C1 segment of cervical spinal cord (tissue), 14 donors: ENCODE measurements around the gene MEG3.

ENCODE experiments used
- DNase-seq, 14 donors: peaks; one replicate each; lab custom pipeline; 2025; lab: John Stamatoyannopoulos, UW

Gene MEG3

DNA sequence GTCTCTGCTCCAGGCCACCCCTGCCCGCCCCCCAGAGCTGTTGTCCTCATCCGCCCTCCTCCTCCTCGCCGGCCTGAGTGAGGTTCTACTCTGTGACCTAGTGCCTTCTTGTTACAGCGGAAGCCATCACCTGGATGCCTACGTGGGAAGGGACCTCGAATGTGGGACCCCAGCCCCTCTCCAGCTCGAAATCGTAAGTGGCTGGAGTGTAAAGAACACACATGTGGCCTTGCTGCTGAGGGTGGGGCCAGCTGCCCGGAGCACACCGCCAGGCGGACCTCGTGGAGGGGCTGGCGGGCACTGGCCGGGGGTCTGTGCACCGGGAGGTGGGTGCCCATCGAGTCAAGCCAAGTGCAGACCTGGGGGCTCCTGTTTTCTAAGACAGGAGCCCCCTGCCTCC is 19.4 kb downstream of the MEG3 start:
- DNase-seq, result no peak

DNA sequence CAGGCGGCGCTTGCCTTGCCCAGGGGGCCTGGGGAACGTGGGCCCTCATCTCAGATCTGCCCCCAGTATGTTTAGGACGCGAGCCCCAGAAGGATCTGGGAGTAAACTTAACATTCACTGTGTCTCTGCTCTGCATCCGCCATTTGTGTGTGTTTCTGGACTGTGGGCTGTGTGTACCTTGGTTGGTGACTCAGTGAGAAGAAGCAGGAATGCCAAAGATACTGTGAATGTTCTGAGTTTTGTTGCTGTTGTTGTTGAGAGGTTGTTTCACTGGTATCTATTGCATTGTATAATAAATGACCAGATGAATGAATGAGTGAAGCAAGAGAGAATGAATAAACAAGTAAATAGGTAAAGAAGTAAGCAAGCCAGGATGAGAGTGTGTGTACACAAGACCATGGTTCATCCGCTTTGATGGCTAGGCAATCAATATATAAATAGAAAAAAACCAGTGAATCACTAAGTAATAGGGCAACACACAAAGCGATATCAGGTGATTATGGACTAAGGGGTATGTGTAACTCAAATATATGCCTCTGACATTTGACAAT is 20.5 kb downstream of the MEG3 start:
- DNase-seq, result no peak

DNA sequence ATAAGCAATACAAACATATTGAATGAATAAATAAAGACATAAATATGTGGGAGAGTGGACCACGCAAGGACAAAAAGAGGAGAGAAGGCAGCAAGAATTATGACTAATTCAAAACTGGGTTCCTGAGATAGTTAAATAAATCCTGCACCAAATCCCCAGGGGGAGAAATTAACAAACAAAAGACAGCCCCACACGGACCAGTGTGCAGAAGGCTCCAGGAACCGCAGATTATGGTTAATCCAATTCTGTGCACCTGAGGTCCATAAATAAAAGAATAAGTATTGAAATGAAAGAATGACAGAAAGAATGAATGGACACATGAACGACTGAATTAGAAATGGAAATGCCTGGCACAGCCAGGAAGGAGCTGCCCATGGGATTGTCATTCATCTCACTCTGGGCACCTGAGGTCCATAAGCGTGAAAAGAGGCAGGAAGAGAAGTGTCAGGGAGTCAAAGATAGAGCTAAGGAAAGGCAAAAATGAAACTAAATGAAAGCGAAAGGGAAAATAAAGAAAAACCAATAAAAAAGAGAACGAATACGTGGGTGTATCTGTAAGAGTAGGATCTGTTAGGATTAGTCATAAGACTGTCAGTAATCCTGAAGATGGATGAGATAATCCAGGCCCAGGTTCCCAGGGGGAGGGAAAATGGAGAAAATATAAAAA is 23.3 kb downstream of the MEG3 start:
- no peak for DNase-seq

DNA sequence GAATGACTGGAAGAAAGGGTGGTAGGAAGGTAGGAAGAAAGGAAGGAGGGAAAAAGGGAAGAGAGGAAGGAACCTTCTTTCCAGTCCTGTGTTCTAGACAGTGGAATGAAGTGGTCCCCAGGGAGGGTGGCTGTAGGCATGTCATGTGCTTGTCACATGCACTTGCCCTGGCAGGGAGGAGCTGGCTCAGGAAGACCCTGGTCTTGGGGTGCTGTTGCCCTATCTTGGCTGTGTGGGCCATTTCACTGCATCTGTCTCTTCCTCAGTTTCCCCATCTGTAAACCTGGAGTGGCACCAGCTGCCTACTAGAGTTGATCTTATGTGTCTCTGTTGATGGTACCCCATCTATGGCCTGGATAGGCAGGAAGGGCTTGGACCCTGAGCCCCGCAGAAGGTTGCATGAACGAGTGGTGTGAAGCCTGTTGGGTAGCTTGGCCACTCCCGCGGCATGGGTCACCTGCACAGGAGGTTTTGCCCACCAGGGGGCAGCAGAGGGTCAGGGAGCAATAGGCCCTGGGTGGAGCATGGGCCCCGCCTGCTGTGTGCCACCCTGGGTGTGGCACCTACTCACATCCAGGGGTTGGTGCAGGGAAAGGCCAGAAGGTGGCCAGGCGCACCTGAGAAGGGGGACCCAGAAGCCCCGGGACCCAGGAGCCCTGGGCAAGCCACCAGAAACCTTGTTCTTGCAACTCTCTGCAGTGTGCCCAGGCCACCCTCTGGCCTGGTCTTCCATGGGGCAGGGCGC is 25.1 kb downstream of the MEG3 start:
- peak in 5 of 14 donors; percentile 3 to 24 (median 6) for DNase-seq

DNA sequence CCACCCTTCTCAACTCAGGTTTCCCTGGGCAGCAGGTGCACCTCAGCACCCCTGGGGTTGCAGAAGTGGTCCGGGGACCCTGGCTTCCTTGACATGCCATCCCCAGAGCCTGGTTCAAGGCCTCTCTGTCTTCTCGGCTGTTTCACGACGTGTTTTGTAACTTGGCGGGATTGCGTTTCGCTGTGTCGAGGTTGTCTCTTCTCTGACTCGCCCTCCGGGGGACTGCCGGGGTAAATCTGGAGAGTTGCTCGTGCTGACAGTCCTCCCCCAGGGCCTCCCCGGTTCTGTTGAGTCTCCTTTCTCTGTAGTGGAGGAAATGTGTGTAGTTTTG is 25.6 kb downstream of the MEG3 start:
- no peak for DNase-seq

DNA sequence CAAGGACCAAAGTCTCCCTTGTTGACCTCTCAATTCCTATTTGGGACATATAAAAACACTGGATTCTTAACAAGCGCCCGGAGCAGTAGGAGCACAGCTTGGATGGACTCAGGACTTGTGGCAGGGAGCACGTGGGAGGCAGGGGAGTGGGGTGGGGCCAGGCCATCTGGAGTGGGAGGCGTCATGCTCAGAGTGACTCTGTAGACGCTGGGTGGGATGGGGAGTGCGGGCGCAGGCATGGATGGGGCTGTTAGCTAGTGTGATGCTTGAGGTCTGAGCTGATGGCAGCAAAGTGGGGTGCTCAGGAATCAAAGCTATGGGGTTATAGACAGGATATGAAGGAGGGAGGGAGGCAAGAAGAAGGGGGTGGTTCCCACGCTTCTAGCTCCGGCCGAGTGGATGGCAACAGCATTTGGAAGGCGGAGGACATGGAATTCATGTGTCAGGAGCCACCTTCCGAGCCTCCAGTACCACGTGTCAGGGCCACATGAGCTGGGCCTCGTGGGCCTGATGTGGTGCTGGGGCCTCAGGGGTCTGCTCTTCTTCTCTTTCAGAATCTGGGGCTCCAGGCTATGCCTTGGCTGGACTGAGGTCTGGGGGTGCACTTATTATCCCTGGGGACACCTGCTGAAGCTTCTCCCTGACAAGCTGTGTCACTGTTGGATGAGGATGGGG is 26.2 kb downstream of the MEG3 start:
- no peak for DNase-seq

DNA sequence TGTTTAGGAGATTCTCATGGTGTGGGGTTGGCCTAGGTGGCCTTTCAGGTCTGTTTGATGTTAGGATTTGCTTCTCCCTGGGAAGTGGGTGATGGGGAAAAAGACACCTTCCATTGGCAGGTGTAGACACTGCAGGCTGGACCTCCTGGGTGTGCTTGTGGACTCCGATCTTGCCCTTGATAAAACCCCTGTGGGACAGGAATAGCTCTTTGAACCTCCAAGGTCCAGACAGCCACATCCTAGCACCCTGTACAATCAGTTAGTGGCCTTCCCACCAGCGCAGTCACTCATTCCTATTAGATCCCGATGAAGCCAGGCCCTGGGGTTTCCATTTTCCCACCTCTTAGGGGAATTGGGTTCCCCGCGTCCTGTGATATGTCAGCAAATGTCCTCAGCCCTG is 28.5 kb downstream of the MEG3 start:
- DNase-seq, result no peak

DNA sequence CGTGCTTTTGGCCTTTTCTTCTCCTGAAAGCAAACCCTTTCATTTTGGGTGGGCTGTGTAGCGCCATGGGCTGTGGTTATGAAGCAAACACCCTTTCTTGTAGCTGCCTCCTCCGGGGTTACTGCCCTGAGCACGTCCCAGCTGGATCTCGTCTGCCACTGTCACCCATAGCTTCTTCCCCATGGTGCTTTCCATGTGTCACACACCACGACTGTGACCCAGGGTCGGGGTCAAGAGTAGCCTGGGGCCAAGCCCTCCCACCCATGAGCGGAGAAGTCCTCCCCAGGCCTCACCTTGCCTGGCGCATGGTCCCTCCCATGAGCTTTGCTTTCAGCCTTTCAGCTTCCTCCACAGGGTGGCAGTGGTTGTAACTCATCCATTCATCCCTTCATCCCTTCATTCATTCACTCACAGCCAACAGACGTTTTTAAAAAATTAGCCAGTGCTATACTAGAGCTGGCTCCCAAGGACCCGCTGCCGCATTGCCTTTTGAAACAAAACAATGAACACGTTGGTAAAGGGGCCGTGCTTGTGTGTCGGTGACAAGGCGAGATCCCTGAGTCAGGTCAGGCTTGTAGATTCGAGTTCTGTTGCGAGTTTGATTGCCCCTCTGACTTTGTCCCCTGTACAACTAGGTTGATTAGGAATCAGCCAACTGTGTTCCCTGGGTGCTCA is 29.5 kb downstream of the MEG3 start:
- DNase-seq, result no peak

DNA sequence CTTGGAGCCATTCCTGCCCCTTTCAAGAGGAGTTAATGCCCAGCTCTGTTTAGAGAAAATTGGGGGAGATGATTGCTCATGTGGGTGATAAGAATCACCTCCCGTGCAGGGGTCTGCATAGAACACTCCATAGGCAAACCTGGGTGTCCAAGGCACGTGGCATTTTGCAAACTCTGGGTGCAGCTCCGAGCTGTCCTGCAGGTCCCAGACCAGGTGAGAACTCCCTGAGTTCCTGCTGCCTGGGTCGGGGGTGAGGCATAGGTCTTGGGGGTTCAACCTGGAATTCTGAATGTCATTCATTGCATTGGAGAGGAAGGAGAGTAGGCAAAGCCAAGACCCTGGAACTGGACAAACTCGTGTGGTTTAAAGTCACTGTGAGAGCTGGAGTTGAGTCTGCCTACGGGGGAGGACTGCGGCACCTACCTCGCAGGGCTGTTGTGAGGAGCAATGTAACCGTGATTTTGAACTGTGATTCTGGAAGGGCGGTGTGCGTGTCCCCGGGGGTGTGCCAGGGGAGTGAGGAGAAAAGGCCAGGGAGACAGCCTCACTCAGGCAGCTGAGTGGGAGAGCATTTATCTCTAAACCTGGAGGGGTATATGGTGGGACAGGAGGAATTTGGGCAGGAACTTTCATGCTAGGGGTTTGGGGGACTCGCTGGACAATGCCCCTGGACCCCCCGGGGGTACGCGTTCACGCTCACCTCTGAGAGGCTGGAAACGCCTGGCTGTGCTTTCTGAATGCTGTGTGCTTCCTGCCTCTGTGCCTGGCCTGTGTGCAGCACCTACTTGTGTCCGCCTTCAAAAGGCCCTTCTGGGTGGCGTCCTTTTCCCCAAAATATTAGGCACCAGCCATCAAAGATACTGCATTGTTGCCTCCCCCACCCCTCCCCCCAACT is 30.4 kb downstream of the MEG3 start:
- no peak for DNase-seq

DNA sequence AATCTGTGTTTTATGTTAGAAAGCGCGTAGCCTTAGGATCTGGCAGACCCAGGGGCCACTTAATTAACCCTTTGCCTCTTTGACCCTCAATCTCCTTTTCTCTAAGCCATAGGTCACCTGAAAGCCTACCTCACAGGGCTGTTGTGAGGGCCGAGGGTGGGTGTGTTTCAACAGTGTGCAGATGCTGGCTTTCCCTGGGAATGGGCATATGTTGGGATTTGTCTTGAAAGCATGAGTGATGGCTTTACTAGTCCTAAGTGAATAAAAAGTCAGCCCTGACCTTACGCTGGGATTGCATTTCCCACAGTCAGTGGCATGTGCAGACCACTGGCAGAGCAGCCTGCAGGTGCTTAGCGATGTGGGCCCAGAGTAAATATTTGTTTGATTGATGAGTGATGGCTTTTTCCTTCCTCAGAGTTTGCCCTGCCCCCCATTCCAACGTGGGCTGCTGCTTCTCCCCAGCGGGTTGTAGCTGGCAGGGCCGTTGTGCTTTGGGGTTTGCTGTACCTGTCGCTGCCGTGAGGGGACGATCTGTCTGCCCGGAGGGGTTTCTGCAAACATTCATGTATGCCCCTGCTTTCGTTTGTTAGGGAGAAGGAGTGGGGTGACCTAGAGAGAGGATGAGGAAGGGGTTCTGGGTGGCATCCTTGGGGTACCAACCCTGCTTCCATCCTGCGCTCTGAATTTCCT is 31.5 kb downstream of the MEG3 start:
- DNase-seq, result no peak

DNA sequence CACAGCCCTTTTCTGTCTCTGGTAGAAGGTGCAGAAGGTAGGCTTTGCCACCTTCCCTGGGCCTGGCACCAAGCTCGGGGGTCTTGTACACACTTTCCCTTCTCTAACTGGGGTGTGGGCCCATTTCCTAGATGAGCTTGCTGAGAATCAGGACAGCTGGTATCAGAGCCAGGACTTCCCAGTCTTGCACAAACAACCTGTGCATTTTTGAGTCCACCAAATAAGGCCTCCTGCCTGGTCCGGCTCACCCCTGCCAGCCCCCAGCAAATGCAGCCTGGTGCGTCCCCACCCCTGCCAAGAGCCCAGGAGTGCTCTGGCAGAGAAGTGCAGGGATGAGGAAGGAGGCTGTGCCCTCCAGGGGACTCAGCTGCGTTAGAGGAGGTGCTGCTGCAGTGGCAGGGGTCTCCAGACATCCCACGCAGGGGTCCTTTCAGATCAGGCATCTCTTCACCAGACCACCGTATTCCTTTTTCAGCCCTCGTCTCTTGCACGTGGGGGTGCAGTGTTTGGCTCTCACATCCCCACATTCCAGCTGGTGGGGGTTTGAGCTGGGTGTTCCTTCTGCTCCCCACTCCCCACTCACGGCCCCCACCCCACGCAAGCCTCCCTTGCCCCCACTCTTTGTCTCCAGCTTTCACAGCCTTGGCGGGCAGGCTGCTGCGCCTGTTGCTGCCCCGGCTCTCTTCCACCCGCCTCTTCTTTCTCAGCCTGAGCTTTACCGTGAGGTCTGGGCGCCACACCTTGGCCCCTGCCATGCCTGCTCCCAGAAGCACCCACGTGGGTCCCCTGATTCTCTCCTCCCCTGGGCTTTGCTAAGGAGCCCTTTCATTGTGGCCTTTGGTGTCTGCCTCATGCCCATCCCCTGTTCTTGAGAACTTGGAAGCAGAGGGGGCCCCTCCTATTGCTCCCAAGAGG is 32.3 kb downstream of the MEG3 start:
- DNase-seq, result no peak

DNA sequence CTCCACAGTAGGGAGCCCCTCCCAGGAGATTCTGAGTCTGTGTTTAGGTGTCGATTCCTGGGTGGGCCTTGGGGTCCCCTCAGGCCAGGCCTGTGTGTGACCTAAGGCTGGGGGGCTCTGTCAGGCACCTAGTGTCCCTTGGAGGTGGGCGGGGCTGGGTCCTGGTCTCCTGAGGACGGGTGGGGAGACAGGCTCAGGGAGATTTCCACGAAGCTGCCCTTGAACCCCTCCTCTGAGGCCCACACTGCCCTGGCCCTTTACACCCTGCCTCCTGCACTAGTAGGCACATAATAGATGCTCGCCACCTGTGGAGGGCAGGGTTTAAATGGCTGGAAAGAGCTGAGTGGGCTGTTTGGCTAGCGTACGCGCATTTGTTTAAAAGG is 32.9 kb downstream of the MEG3 start:
- DNase-seq, result no peak

DNA sequence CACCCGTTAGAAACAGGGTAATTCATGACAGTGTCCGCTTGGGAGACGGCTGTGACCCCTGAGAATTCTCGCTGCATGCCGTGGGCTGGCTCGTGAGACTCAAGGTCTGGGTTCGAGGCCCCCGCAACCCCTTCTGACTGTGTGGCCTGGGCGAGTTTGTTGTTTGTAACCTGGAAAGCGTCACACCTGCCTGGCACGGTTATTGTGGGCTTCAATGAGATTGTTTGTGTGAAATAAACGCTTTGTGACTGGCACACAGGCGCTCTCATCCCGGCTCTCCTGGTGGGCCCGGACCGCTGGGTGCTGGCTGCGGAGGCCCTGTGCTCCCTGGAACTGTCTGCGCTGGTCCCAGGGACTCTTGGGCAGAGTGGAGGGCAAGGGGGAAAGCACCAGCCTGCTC is 33.9 kb downstream of the MEG3 start:
- DNase-seq, result no peak

DNA sequence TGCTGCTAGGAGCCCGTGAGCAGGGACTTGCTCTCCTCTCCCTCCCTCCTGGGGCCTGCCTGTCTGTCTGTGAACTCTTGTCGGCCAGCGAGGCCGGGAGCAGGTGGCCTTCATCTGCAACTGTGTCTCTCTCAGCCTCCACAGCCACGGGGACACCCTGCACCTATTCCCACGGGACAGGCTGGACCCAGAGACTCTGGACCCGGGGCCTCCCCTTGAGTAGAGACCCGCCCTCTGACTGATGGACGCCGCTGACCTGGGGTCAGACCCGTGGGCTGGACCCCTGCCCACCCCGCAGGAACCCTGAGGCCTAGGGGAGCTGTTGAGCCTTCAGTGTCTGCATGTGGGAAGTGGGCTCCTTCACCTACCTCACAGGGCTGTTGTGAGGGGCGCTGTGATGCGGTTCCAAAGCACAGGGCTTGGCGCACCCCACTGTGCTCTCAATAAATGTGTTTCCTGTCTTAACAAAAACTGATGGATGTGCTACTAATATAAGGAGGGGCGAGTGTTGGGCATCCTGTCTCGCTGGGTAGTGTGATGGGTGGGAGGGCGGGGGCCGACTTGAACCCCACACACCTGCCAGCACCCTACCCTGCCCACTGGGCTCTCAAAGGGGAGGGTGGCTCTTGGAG is 34.8 kb downstream of the MEG3 start:
- no peak for DNase-seq

DNA sequence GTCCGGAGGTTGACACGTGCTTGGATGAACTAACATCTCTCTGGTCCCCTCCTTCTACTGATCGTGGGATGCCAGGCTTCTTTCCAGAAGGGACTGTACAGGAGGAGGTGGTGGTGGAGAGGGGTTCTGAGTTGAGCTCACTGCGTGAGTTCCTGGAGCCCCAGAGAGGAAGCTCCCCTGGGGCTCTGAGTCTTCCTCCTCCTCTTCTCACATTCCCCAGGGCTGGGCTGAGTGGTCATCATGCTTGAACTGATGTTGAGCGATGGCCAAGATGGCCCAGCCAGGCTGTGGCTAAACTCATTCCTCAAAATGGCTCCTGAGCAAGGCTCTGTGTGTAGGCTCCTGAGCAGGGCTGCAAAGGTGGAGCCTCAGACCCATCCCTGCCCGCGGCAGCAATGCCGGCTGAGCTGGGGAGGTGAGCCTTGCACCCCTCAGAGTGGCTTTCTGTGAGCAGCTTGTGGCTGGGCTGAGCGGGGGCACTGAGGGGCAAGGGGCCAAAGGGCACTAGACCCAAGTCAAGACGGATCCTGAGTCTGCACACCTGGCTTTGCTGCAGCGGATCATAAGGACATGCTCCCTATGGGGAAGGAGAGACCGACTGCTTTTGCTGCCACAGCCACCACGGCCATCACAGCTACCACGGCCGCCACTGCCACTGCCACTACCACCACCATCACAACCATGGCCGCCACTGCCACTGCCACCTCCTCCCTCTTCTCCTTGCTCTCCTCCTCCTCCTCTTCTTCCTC is 35.4 kb downstream of the MEG3 start:
- no peak for DNase-seq

DNA sequence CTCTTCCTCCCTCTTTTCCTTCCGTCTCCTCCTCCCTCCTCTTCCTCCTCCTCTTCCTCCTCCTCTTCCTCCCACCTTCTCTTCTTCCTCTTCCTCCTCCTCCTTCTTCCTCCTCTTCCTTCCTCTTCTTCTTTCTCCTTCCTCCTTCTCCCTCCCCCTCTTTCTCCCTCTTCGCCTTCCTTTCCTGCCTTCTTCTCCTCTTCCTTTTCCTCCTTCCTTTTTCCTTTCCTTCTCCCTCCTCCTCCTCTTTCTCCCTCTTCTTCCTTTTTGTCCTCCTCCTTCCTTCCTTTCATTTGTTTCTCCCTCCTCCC is 36.0 kb downstream of the MEG3 start:
- no peak for DNase-seq

DNA sequence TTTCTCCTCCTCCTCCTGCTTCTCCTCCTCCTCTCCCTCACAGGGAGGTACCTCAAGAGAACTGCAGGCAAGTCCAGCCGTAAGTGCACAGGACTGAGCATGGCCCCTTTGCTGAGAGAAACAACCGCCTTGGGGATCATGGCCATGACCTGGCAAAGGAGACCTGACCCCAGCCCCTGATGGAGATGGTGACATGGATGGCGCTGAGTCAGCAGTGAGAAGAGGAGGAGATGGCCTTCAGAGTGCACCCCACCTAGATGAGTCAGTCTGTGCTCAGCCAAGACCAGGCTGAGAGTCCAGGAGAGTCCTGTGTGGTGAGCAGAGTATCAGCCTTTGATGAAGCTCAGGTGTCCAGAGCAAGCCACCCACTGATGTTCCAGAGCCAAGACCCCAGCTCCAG is 36.4 kb downstream of the MEG3 start:
- no peak for DNase-seq

DNA sequence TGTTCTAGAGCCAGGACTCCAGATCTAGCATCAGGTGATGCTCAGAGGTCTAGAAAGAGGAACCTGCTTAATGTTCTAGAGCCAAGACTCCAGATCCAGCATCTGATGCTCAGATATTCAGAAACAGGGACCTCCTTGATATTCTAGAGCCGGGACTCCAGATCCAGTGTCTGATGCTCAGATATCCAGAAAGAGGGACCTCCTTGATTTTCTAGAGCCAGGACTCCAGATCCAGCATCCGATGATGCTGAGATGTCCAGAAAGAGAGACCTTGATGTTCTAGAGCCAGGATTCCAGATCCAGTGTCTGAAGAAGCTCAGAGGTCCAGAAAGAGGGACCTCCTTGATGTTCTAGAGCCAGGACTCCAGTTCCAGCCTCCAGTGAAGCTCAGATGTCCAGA is 36.9 kb downstream of the MEG3 start:
- DNase-seq, result no peak

DNA sequence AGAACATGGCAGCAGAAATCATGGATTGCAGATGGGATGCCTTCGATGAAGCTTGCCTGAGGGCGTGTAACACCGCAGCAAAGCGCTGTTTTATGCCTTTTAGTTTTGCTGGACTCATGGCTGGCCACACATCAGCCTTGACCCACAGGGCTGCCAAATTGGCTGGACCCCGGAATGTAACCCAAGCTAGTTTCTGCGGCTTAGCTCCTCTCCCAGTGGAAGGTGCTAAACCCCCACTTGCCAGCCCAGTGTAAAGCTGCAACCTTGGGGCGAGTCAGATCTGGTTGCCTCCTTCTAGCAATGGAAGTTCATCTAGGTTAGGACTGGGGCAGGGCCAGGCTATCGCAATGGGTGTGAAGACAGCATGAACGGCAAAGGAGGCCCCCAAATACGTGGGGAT is 38.3 kb downstream of the MEG3 start:
- DNase-seq, result no peak
